ENCODE data around the gene EEF1E1. TPM values are rescaled to one million over a fixed set of nuclear protein-coding genes. Genes with fewer than 3 reads are reported as not detected.

Gene EEF1E1
- total RNA-seq, 2 donors from 2014 or later: 18.9 to 25.4 TPM

DNA sequence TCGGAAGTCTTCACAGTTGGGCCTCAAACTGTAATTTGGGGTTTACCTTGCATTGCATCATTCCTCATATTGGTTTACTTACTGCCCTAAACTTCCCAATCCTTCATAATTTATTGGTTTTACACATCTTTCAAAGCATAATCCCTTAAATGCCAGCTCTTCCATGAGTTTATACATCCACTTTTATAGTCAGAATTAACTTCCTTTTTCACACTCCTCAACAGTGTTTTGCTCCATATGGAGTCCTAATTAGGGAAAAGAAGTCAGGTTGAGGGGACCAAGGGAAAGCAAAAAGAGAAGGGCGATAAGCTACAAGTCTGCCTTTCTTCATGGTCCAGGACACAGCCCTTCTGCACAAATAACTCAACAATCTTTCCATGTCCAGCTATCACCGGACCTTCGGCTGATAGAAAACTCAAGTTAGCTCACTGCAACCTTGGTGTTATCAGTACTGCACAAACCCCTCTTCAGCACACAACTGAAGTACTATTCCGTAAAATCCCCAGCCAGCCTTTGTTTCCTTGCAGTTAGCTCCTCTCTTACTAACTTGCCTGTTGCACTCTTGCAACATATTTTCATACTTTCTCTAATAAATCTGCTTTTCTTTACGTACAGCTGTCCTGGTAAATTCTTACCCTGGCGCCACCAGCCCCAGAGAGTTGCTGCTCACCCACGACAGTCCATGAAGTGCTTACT, 2.0 kb downstream of the EEF1E1 start:
- WGBS, 2 donors: 56 to 73% methylated on average over 8 of the region's 8 CpGs

DNA sequence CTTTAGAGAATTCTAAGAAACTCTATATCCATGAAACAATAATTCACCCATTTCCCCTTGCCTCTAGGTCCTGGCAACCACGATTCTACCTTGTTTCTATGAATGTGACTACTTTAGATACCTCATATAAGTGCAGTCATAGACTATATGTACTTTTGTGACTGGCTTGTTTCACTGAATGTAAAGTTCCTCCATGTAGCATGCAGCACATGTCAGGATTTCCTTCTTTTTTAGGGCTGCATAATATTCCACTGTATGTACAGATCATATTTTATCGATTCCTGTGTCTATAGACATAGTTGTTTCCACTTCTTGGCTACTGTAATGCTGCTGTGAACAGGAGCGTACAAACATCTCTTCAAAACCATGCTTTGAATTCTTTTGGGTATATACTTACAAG, 11.7 kb downstream of the EEF1E1 start:
- WGBS, 2 donors: 96 to 99% methylated on average over 3 of the region's 3 CpGs
- no peak overlapping the region for H3K27ac ChIP-seq
- H3K36me3 ChIP-seq (replicated peaks in 1 of 2; ENCODE audit: insufficient read depth in 1 of 2, low read depth in 2 of 2): peaks cover 8 to 18% of the 10 kb centered on the region in 2 donors
- H3K27me3 ChIP-seq: no peaks in the 10 kb centered on the region
- DNase-seq (no peak), ATAC-seq (no peak)
- H3K4me1 ChIP-seq: peaks cover 2% of the 10 kb centered on the region
- no peak for TF ChIP-seq POLR2A (IDR thresholded peaks at IDR 0.05)
- no peaks in the 10 kb centered on the region for H3K9me3 ChIP-seq
- H3K4me3 ChIP-seq: no peak overlapping the region
- intact Hi-C loops (cut with DNase I): no loop called here

More for the DNA sequence above, 2.0 kb downstream of the EEF1E1 start:
- peaks cover 0 to 3% of the 10 kb centered on the region in 2 donors for H3K36me3 ChIP-seq (replicated peaks in 1 of 2; ENCODE audit: insufficient read depth in 1 of 2, low read depth in 2 of 2)
- no peak overlapping the region for H3K4me3 ChIP-seq
- peaks cover 12% of the 10 kb centered on the region for H3K4me1 ChIP-seq
- DNase-seq (no peak), ATAC-seq (no peak)
- intact Hi-C loops (cut with DNase I): no loop called here
- H3K27ac ChIP-seq: no peak overlapping the region
- no peaks in the 10 kb centered on the region for H3K9me3 ChIP-seq
- H3K27me3 ChIP-seq: no peaks in the 10 kb centered on the region
- TF ChIP-seq POLR2A (IDR thresholded peaks at IDR 0.05): no peak
- TF ChIP-seq, protein P1, sequence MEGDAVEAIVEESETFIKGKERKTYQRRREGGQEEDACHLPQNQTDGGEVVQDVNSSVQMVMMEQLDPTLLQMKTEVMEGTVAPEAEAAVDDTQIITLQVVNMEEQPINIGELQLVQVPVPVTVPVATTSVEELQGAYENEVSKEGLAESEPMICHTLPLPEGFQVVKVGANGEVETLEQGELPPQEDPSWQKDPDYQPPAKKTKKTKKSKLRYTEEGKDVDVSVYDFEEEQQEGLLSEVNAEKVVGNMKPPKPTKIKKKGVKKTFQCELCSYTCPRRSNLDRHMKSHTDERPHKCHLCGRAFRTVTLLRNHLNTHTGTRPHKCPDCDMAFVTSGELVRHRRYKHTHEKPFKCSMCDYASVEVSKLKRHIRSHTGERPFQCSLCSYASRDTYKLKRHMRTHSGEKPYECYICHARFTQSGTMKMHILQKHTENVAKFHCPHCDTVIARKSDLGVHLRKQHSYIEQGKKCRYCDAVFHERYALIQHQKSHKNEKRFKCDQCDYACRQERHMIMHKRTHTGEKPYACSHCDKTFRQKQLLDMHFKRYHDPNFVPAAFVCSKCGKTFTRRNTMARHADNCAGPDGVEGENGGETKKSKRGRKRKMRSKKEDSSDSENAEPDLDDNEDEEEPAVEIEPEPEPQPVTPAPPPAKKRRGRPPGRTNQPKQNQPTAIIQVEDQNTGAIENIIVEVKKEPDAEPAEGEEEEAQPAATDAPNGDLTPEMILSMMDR (IDR thresholded peaks at IDR 0.05): no peak

DNA sequence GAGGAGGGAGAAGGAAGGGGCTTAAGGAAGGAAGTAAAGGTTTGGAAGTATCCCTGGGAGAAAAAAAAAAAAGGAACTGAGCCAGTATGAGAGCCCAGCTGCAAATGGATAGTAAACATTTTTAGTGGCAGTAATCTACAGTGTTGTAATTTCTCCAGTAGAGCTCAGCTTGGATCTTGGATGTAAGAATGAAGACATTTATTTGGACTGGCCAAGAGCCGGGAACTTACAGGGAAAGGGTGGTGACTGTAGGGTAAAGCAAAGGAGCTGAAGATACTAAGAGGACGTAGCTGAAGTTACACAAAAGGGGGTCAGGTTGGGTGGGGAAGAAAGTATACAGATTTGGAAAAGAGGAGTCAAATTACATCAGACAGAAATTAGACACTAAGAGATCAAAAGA, 13.5 kb downstream of the EEF1E1 start:
- 91 to 99% methylated on average over 2 of the region's 2 CpGs for WGBS, 2 donors
- TF ChIP-seq, protein P1 (IDR thresholded peaks at IDR 0.05): no peak
- TF ChIP-seq POLR2A (IDR thresholded peaks at IDR 0.05): no peak
- H3K27ac ChIP-seq: no peak overlapping the region
- H3K9me3 ChIP-seq: no peaks in the 10 kb centered on the region
- H3K4me1 ChIP-seq: peaks cover 20% of the 10 kb centered on the region
- peaks cover 8 to 13% of the 10 kb centered on the region in 2 donors for H3K36me3 ChIP-seq (replicated peaks in 1 of 2; ENCODE audit: insufficient read depth in 1 of 2, low read depth in 2 of 2)
- H3K27me3 ChIP-seq: no peaks in the 10 kb centered on the region
- intact Hi-C loops (cut with DNase I): no loop called here
- H3K4me3 ChIP-seq: no peak overlapping the region
- DNase-seq (no peak), ATAC-seq (no peak)

DNA sequence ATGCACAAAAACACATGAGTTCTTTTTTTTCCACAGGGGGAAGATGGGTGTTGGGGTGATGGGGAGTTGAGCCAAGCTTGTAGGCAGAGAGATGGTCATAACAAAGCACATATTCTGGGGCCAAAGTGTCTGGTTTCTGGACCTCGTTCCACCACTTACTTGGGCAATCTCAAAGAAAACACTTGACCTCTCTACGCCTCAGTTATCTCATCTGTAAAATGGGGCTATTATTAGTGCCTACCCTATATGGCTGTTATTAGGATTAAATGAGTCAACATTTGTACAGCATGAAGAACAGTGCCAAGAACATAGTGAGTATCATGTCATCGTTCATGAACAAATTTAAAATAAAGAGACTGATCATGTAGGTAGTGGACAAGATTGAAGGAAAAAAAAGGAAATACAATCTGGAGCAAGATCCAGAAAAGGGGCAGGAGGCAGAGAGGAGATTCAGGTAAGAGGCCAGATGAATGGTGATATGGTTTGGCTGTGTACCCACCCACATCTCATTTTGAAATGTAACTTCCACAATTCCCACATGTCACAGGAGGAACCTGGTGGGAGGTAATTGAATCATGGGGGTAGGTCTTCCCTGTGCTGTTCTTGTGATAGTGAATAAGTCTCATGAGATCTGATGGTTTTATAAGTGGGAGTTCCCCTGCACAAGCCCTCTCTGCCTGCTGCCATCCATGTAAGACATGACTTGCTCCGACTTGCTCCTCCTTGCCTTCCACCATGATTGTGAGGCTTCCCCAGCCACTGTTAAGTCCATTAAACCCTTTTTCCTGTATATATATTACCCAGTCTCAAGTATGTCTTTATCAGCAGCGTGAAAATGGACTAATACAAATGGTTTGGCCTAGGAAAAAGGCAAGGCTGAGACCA, 14.2 kb downstream of the EEF1E1 start:
- no peak for TF ChIP-seq POLR2A (IDR thresholded peaks at IDR 0.05)
- TF ChIP-seq, protein P1 (IDR thresholded peaks at IDR 0.05): no peak
- Histone ChIP-seq H3K36me3 (replicated peaks in 1 of 2; ENCODE audit: insufficient read depth in 1 of 2, low read depth in 2 of 2) (peaks cover 8 to 13% of the 10 kb centered on the region in 2 donors), H3K27ac (no peak overlapping the region), H3K4me1 (peaks cover 27% of the 10 kb centered on the region), H3K27me3 (no peaks in the 10 kb centered on the region), H3K9me3 (no peaks in the 10 kb centered on the region), H3K4me3 (no peak overlapping the region)
- intact Hi-C loops (cut with DNase I): no loop called here
- no peak for ATAC-seq
- DNase-seq: no peak
- WGBS, 2 donors: 88 to 95% methylated on average over 5 of the region's 5 CpGs

DNA sequence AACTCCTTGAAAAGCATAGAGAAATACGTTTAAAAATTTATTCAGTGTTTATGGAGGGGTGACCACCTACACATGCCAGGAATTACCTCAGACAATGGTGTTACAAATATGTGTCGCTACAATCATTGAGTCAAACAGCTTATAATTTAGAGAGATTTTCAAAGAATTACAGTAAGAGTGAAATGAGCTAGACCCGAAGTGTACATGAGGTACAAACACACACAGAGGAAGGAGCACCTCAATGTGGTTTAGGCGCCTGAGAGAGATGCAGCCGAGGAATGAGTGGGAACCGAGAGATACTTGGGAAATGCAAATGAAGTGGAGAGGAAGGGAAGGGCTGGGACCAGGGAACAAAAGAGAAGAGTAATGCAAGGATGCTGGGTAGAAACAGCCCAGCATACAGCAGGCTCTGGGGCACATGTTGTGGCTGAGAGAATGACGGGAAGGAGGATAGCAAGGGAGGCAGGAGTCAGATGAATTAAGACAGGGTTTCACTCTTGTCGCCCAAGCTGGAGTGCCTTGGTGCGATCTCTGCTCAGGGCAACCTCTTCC, 15.5 kb downstream of the EEF1E1 start:
- DNase-seq (no peak), ATAC-seq (no peak)
- WGBS, 2 donors: 82 to 92% methylated on average over 9 of the region's 9 CpGs
- Histone ChIP-seq H3K4me3 (no peak overlapping the region), H3K27ac (peak overlapping the region in 1 of 4 donors; percentile 10), H3K36me3 (replicated peaks in 1 of 2; ENCODE audit: insufficient read depth in 1 of 2, low read depth in 2 of 2) (peaks cover 8 to 13% of the 10 kb centered on the region in 2 donors), H3K27me3 (no peaks in the 10 kb centered on the region), H3K9me3 (no peaks in the 10 kb centered on the region), H3K4me1 (peaks cover 37% of the 10 kb centered on the region)
- intact Hi-C loops (cut with DNase I): no loop called here
- TF ChIP-seq, protein P1 (IDR thresholded peaks at IDR 0.05): no peak
- no peak for TF ChIP-seq POLR2A (IDR thresholded peaks at IDR 0.05)

Measured in body of pancreas (tissue), 4 donors.